ENCODE data around the gene COX4I1.

DNA sequence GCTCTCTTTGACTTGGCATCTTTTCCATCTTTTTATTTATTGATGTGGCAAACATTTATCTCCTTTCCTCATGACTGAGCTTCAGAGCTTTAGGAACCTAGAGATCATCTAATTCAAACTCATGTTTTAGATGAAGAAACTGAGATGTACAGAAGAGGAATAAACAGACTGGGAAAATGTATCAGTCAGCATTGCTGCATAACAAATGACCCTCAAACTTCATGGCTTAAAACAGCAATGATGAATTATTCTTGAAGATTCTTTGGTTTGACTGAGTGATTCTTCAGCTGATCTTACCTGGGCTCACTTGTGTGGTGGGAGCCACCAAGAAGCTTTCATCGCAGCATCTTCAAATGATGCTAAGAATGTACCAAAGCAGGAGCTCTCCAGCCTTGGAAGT lies 55.4 kb downstream of the COX4I1 start:
- TF ChIP-seq, protein P1, sequence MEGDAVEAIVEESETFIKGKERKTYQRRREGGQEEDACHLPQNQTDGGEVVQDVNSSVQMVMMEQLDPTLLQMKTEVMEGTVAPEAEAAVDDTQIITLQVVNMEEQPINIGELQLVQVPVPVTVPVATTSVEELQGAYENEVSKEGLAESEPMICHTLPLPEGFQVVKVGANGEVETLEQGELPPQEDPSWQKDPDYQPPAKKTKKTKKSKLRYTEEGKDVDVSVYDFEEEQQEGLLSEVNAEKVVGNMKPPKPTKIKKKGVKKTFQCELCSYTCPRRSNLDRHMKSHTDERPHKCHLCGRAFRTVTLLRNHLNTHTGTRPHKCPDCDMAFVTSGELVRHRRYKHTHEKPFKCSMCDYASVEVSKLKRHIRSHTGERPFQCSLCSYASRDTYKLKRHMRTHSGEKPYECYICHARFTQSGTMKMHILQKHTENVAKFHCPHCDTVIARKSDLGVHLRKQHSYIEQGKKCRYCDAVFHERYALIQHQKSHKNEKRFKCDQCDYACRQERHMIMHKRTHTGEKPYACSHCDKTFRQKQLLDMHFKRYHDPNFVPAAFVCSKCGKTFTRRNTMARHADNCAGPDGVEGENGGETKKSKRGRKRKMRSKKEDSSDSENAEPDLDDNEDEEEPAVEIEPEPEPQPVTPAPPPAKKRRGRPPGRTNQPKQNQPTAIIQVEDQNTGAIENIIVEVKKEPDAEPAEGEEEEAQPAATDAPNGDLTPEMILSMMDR (IDR thresholded peaks at IDR 0.05) = no peak
- TF ChIP-seq POLR2A (IDR thresholded peaks at IDR 0.05) = no peak
- TF ChIP-seq POLR2AphosphoS5 (IDR thresholded peaks at IDR 0.05; ENCODE audit: insufficient read depth in 1 of 2, low read depth in 1 of 2) = no peak
